Measurements from ENCODE around the gene KCNRG.
"Not testable (repeated sequence)": the region's sequence is repeated elsewhere in the genome, so short reads cannot be mapped to it uniquely, and the experiment has no call there.

- not testable (repeated sequence) for TF ChIP-seq ESRRA (CRISPR knock-in tag; IDR thresholded peaks at IDR 0.05; ENCODE audit: borderline replicate concordance); ZSCAN18 (CRISPR knock-in tag; IDR thresholded peaks at IDR 0.05); CTCF (IDR thresholded peaks at IDR 0.05); FOXP1 (CRISPR knock-in tag; IDR thresholded peaks at IDR 0.05; ENCODE audit: borderline replicate concordance); TP53 (CRISPR knock-in tag; IDR thresholded peaks at IDR 0.05); USF2 (CRISPR knock-in tag; IDR thresholded peaks at IDR 0.05); E2F1 (CRISPR knock-in tag; IDR thresholded peaks at IDR 0.05); FOXJ3 (CRISPR knock-in tag; IDR thresholded peaks at IDR 0.05; ENCODE audit: borderline replicate concordance); JUN (CRISPR knock-in tag; IDR thresholded peaks at IDR 0.05)
Measured at GRCh38 chr13:49990612-49991011, 24.6 kb upstream of the KCNRG start.

Measured in WTC11 (cell line).